Measurements from ENCODE around the gene FGF4.

Gene FGF4

DNA sequence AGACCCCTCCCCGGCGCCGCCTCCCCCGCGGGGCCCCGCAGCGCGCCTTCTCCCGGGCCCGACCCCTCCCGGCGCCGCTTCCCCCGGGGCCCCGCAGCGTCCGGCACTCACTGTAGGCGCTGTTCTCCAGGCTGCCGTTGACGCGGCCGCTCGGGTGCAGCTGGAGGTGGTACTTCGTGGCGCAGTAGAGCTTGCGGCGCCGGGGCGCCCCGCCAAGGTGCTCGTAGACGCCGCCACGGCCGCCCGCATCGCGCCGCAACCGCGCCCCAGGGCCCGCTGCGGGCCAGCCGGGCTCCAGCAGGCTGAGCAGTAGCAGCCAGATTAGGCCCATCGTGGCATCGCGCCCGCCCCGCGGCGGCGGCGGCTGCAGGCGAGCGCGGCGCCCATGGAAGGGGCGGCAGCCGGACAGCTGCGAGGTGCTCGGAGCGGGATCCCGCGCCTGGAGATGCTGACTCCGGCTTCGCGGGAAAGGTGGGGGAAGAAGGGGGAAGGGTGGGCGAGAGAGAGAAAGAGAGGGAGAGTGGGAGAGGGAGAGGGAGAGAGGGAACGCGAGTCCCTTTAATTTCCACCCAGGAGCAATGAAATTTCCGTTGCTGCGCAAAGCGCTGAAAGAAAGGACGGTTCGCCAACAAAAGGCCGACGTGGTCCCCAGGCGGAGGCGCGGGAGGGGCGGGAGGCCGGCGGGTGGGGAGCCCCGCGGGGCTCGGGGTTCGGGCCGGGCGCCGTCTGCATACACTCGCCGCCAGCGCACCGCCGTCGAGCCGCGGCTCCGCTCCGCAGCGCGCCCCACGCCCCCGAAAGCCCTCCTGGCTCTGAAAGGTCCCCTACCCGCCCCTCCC lies 43.7 kb upstream of the FGF4 start, which contains the start of gene FGF3:
FGF3 (minus strand) TSS at position 814 of the 839 bp plus-strand sequence; CDS start at position 331, 483 bp downstream.
- H3K9ac ChIP-seq (ENCODE audit: low read length): no peak within 1 kb of the TSS
- no peak within 1 kb of the TSS for H2AFZ ChIP-seq (ENCODE audit: low read depth, low read length, severe bottlenecking)
- no peaks in the 10 kb centered on the region for H3K27me3 ChIP-seq (ENCODE audit: low read length)
- no peaks in the 10 kb centered on the region for H3K79me2 ChIP-seq (ENCODE audit: insufficient read depth, low read length)
- TF ChIP-seq, protein P1, sequence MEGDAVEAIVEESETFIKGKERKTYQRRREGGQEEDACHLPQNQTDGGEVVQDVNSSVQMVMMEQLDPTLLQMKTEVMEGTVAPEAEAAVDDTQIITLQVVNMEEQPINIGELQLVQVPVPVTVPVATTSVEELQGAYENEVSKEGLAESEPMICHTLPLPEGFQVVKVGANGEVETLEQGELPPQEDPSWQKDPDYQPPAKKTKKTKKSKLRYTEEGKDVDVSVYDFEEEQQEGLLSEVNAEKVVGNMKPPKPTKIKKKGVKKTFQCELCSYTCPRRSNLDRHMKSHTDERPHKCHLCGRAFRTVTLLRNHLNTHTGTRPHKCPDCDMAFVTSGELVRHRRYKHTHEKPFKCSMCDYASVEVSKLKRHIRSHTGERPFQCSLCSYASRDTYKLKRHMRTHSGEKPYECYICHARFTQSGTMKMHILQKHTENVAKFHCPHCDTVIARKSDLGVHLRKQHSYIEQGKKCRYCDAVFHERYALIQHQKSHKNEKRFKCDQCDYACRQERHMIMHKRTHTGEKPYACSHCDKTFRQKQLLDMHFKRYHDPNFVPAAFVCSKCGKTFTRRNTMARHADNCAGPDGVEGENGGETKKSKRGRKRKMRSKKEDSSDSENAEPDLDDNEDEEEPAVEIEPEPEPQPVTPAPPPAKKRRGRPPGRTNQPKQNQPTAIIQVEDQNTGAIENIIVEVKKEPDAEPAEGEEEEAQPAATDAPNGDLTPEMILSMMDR (IDR thresholded peaks at IDR 0.05; ENCODE audit: insufficient read depth, low read length, poor library complexity, severe bottlenecking): no peak
- no peak for TF ChIP-seq EZH2phosphoT487 (conservative IDR thresholded peaks at IDR 0.05; ENCODE audit: low read length)
- H4K20me1 ChIP-seq (ENCODE audit: low read depth, low read length): no peaks in the 10 kb centered on the region
- no peak within 1 kb of the TSS for H3K27ac ChIP-seq (ENCODE audit: low read depth, low read length)
- no peaks in the 10 kb centered on the region for H3K9me2 ChIP-seq (replicated peaks; ENCODE audit: insufficient read depth, low read length)
- no peaks in the 10 kb centered on the region for H3K9me3 ChIP-seq (ENCODE audit: insufficient read depth, low read length)
- H3K4me2 ChIP-seq (ENCODE audit: low read depth, low read length, poor library complexity, severe bottlenecking): no peak within 1 kb of the TSS
- no peak within 1 kb of the TSS for H3K4me3 ChIP-seq (ENCODE audit: insufficient read depth, low read length, poor library complexity, severe bottlenecking)
- no peaks in the 10 kb centered on the region for H3F3A ChIP-seq (ENCODE audit: insufficient read depth)
- H3K36me3 ChIP-seq (ENCODE audit: low read length): no peaks in the 10 kb centered on the region

DNA sequence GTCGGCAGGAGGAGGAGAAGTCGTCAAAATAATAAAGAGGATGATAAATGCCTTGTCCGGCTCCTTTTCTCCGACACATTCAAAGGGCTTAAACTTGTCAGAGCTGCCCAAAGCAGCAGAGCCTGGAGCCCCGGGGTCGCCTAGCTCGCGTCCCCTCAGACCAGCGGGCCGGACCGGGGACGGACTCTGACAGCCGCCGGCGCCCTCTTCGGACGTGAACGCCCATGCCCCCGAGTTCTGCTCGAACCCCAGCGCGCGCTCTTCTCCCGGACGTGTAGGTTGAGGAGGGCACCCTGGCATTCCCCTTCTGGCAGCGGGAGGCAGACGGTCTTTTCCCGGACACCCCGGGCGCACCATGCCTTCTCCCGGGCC lies 43.1 kb upstream of the FGF4 start:
- TF ChIP-seq EZH2phosphoT487 (conservative IDR thresholded peaks at IDR 0.05; ENCODE audit: low read length): no peak
- TF ChIP-seq, protein P1 (IDR thresholded peaks at IDR 0.05; ENCODE audit: insufficient read depth, low read length, poor library complexity, severe bottlenecking): no peak

DNA sequence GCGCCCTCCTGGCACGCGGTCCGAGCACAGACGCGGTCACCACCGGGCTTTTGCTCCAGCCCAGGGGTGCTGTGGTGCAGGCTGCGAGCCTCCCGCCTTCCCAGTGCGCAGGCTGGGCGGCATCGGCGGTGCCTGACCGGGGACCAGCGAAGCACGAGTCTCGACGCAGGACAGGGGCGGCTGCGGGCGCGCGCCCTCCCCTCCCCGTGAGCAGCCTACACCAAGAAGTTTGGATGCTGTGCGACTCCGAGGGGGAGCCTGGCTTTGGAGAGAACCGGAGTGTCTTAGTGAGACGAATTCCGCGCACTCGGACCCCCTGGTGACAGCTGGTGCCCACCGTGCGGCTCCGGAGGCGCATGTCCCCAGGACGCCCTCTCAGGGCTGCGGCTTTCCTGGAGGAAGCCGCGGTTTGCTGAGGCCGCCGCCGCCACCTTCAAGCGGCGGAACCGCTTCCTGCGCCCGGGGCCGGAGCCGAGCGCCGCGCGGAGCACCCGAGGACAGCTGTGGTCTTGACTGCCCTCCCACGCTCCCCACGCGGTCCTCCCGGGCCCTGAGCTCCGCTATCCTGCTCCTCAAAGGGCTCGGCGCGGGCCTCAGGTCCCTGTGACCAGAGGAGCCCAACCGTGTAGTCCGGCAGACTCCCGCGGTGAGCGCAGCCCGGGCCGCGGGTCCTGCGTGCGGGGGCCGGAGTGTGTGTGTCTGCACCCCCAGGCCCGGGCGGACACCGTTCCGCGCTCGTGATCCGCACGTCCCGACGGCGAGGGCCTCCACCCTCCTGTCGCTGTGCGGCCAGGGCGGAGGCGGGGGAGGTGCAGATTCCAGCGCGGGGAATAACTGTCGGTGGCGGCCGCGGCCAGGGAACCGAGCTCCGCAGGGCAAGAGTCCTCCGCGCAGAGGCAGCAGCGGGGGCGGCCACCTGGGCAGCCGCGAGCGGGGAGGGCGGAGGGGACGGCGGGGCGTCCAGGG lies 42.4 kb upstream of the FGF4 start:
- Histone ChIP-seq H3K79me2 (ENCODE audit: insufficient read depth, low read length) (no peaks in the 10 kb centered on the region), H3K27ac (ENCODE audit: low read depth, low read length) (no peak overlapping the region), H3K27me3 (ENCODE audit: low read length) (no peaks in the 10 kb centered on the region), H3K36me3 (ENCODE audit: low read length) (no peaks in the 10 kb centered on the region), H3K4me3 (ENCODE audit: insufficient read depth, low read length, poor library complexity, severe bottlenecking) (no peak overlapping the region), H3K9me3 (ENCODE audit: insufficient read depth, low read length) (no peaks in the 10 kb centered on the region), H3F3A (ENCODE audit: insufficient read depth) (no peaks in the 10 kb centered on the region), H3K9ac (ENCODE audit: low read length) (no peak overlapping the region), H2AFZ (ENCODE audit: low read depth, low read length, severe bottlenecking) (no peak overlapping the region), H3K9me2 (replicated peaks; ENCODE audit: insufficient read depth, low read length) (no peaks in the 10 kb centered on the region), H4K20me1 (ENCODE audit: low read depth, low read length) (no peaks in the 10 kb centered on the region), H3K4me2 (ENCODE audit: low read depth, low read length, poor library complexity, severe bottlenecking) (no peak overlapping the region)
- TF ChIP-seq, protein P1 (IDR thresholded peaks at IDR 0.05; ENCODE audit: insufficient read depth, low read length, poor library complexity, severe bottlenecking): no peak
- no peak for TF ChIP-seq EZH2phosphoT487 (conservative IDR thresholded peaks at IDR 0.05; ENCODE audit: low read length)

More for the DNA sequence above, 43.1 kb upstream of the FGF4 start:
- Histone ChIP-seq H3K4me3 (ENCODE audit: insufficient read depth, low read length, poor library complexity, severe bottlenecking) (no peak overlapping the region), H3K9me3 (ENCODE audit: insufficient read depth, low read length) (no peaks in the 10 kb centered on the region), H3K27me3 (ENCODE audit: low read length) (no peaks in the 10 kb centered on the region), H3K79me2 (ENCODE audit: insufficient read depth, low read length) (no peaks in the 10 kb centered on the region), H3K9me2 (replicated peaks; ENCODE audit: insufficient read depth, low read length) (no peaks in the 10 kb centered on the region), H4K20me1 (ENCODE audit: low read depth, low read length) (no peaks in the 10 kb centered on the region), H3K4me2 (ENCODE audit: low read depth, low read length, poor library complexity, severe bottlenecking) (no peak overlapping the region), H3K36me3 (ENCODE audit: low read length) (no peaks in the 10 kb centered on the region), H3K9ac (ENCODE audit: low read length) (no peak overlapping the region), H3K27ac (ENCODE audit: low read depth, low read length) (no peak overlapping the region), H2AFZ (ENCODE audit: low read depth, low read length, severe bottlenecking) (no peak overlapping the region), H3F3A (ENCODE audit: insufficient read depth) (no peaks in the 10 kb centered on the region)

Measured in SU-DHL-6 (cell line).